Cardiac muscle cell (in vitro differentiated cells and primary cell): ENCODE data around the gene KCNH8. TPM values are rescaled to one million over a fixed set of nuclear protein-coding genes. Genes with fewer than 3 reads are reported as not detected.

Source experiments
- DNase-seq, 2 donors: peaks; one replicate each; pipeline versions ENCODE4 v3.0.0 to v3.0.0-alpha.2; 2010 to 2017; ENCODE audit warnings: low read depth in 1 of 2, low spot score in 1 of 2
- H3K27ac ChIP-seq: fragments of 200-600 bp; sonication (generic); 2 replicates; pipeline ENCODE4 v1.5.1; 2016
- H3K27me3 ChIP-seq: fragments of 200-600 bp; sonication (generic); 2 replicates; pipeline ENCODE4 v1.6.0; 2016; ENCODE audit warnings: control low read depth
- H3K36me3 ChIP-seq: fragments of 200-600 bp; sonication (generic); 2 replicates; pipeline ENCODE4 v1.5.1; 2016; ENCODE audit warnings: control low read depth
- H3K4me1 ChIP-seq: fragments of 200-600 bp; sonication (generic); 2 replicates; pipeline ENCODE4 v1.8.1; 2017; ENCODE audit warnings: low read depth, mild to moderate bottlenecking, mixed run types
- H3K4me3 ChIP-seq: fragments of 200-600 bp; sonication (generic); 2 replicates; pipeline ENCODE4 v1.5.1; 2016; ENCODE audit warnings: mild to moderate bottlenecking
- H3K9me3 ChIP-seq: fragments of 200-600 bp; sonication (generic); 2 replicates; pipeline ENCODE4 v1.5.1; 2017; ENCODE audit warnings: low read depth, mild to moderate bottlenecking, control low read depth
- polyA plus RNA-seq: library from polyadenylated mRNA; unstranded; fragments of >200 nt; fragmentation: Nextera tagmentation; extraction: Ambion mirVana; gene quantifications from 2 replicates; pipeline ENCODE4 v1.2.1, GENCODE V29; 2016
- total RNA-seq: library from RNA; depleted of rRNA; stranded (reverse); fragments of >200 nt; gene quantifications from 2 replicates; pipeline ENCODE4 v1.2.3, GENCODE V29; 2016
- TF ChIP-seq, protein P1 (sequence below): IDR thresholded peaks from 2 replicates; pipeline ENCODE4 v1.5.1; 2012; ENCODE audit warnings: low read depth, mild to moderate bottlenecking, low read length

KCNH8 gene
- total and polyA plus RNA-seq, 2 experiments from 2014 or later: 0.86 TPM; not detected in 1

DNA sequence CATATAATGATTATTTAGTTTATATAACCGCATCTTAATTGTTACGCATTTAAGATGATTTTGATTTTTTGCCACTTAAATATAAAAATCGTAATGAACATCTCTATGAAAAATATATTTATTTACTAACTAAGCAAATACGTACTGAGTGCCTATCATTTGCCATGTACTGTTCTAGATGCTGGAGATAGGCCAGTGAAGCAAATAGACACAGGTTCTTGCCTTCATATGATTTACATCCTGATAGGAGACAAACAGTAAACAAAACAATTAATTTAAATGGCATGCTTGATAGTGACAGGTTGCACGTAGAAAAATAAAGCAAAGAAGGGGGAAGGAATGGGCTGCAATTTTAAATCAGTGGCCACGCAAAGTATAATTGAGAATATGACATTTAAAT is 217.2 kb downstream of the KCNH8 start:
- no peaks in the 10 kb centered on the region for H3K36me3 ChIP-seq
- no peak overlapping the region for H3K27ac ChIP-seq

DNA sequence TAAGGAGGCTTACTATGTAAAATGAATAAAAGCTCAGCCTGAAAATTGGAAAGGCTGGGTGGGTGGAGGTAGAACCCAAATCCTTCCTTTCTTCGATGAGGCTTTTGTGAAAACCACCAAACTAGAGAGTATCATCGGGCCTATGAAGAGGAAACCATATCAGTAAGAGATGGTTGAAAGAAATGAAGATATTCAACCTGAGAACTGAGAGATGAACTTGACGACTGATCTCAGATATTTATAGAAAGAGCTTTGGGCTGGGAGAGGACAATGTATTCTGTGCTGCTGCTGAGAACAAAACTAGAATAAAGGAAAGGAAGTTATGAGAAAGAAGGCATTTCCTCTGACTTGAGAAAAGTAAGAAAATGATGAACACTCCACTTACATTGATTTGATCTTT is 236.6 kb downstream of the KCNH8 start:
- TF ChIP-seq, protein P1, sequence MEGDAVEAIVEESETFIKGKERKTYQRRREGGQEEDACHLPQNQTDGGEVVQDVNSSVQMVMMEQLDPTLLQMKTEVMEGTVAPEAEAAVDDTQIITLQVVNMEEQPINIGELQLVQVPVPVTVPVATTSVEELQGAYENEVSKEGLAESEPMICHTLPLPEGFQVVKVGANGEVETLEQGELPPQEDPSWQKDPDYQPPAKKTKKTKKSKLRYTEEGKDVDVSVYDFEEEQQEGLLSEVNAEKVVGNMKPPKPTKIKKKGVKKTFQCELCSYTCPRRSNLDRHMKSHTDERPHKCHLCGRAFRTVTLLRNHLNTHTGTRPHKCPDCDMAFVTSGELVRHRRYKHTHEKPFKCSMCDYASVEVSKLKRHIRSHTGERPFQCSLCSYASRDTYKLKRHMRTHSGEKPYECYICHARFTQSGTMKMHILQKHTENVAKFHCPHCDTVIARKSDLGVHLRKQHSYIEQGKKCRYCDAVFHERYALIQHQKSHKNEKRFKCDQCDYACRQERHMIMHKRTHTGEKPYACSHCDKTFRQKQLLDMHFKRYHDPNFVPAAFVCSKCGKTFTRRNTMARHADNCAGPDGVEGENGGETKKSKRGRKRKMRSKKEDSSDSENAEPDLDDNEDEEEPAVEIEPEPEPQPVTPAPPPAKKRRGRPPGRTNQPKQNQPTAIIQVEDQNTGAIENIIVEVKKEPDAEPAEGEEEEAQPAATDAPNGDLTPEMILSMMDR: no peak
- H3K27ac ChIP-seq: no peak overlapping the region

More for the DNA sequence above, 217.2 kb downstream of the KCNH8 start:
- DNase-seq: no peak
- Histone ChIP-seq H3K4me1 (no peaks in the 10 kb centered on the region), H3K9me3 (no peaks in the 10 kb centered on the region), H3K4me3 (no peak overlapping the region), H3K27me3 (no peaks in the 10 kb centered on the region)
- TF ChIP-seq, protein P1: no peak

DNA sequence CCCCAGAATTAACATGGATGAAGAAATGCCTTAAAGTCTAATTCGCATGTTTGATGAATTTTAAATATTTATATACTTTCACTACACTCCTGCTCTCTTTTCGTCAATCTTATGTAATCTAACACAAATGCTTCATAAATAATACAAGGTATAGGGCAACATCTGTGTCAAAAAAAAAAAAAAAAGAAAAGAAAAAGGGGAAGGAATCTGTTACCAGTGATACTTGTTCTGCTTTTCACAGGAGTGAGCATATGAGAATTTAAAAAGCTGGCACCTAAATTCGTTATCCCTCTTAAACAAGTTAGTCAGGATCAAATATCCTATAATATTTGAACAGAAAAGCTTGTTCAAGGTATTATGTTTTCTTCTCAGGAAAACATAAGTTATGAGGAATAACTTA is 243.8 kb downstream of the KCNH8 start:
- TF ChIP-seq, protein P1: no peak
- Histone ChIP-seq H3K27me3 (no peaks in the 10 kb centered on the region), H3K27ac (no peak overlapping the region), H3K4me1 (no peaks in the 10 kb centered on the region), H3K4me3 (no peak overlapping the region), H3K36me3 (no peaks in the 10 kb centered on the region), H3K9me3 (no peaks in the 10 kb centered on the region)
- DNase-seq: no peak

More for the DNA sequence above, 236.6 kb downstream of the KCNH8 start:
- no peaks in the 10 kb centered on the region for H3K9me3 ChIP-seq
- no peaks in the 10 kb centered on the region for H3K27me3 ChIP-seq
- H3K36me3 ChIP-seq: no peaks in the 10 kb centered on the region
- H3K4me3 ChIP-seq: no peak overlapping the region
- no peak for DNase-seq
- no peaks in the 10 kb centered on the region for H3K4me1 ChIP-seq

DNA sequence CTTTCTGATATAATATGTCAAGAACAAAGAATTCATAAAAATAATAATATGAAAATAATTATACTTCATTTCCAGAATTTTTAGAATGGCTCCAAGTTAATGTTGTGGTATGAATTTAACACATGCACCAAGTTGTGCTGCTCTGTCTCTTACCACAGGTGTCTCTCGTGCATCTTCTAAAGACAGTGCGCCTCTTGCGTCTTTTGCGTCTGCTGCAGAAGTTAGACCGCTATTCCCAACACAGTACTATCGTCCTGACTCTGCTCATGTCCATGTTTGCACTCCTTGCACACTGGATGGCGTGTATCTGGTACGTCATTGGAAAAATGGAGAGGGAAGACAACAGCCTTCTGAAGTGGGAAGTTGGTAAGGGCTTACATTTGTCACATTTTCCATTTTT is 246.6 kb downstream of the KCNH8 start:
- Histone ChIP-seq H3K4me1 (no peaks in the 10 kb centered on the region), H3K27ac (no peak overlapping the region), H3K4me3 (no peak overlapping the region), H3K27me3 (no peaks in the 10 kb centered on the region), H3K9me3 (no peaks in the 10 kb centered on the region), H3K36me3 (no peaks in the 10 kb centered on the region)
- no peak for DNase-seq
- TF ChIP-seq, protein P1: no peak

DNA sequence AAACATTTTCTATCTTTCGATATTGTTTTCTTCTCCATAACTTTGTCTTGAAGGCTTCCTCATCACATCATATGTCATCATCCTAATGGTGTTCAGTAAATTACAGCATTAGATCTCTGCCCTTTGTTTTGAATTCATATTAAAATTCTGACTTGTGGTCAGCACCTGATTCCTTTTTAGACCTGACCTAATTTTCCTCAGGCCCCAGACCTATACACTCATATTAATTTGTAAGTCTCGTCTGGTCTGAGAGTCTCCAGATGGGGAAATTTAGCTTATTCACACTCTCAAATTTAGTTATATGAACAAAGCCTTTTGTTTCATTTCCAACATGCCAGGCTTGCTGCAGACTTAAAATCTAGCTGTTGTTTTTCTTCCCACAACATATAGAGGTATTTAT is 248.4 kb downstream of the KCNH8 start:
- Histone ChIP-seq H3K4me1 (no peaks in the 10 kb centered on the region), H3K4me3 (no peak overlapping the region), H3K36me3 (no peaks in the 10 kb centered on the region), H3K27ac (no peak overlapping the region), H3K9me3 (no peaks in the 10 kb centered on the region), H3K27me3 (no peaks in the 10 kb centered on the region)
- no peak for DNase-seq
- TF ChIP-seq, protein P1: no peak

DNA sequence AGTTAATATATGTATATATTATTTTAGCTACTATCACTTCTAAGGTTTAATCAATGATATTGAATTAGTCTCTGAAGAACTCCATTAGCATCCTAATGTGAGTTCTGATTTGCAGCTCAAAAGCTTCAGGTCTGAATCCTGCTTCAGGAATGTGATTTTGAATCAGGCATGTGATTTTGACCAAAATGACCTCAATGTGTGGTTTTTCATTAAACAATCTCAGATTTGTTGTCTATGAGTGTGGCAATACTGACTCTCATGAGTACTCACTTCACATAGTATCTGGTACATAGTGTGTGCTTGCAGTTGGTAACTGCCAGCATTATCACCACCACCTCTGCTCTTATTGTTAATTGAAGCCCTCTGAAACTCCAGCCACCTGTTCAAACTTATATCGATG is 251.0 kb downstream of the KCNH8 start:
- no peak overlapping the region for H3K27ac ChIP-seq
- DNase-seq: no peak
- TF ChIP-seq, protein P1: no peak
- H3K27me3 ChIP-seq: no peaks in the 10 kb centered on the region
- H3K4me1 ChIP-seq: no peaks in the 10 kb centered on the region
- H3K9me3 ChIP-seq: no peaks in the 10 kb centered on the region
- no peak overlapping the region for H3K4me3 ChIP-seq
- H3K36me3 ChIP-seq: no peaks in the 10 kb centered on the region
